Stimulated activated CD8-positive, alpha-beta memory T cell treated with anti-CD3 and anti-CD28 coated beads, Interleukin-7, amount 100 ng/mL, for 1 hour (primary cell): Measurements from ENCODE around the gene VPS13D.
"Not testable (repeated sequence)": the region's sequence is repeated elsewhere in the genome, so short reads cannot be mapped to it uniquely, and the experiment has no call there.

Experiments
- DNase-seq, 2 donors: peaks; one replicate each; pipeline ENCODE4 v3.0.0-alpha.2; 2020; ENCODE audit warnings: low read depth in 2 of 2

VPS13D gene

GRCh38 chr1:12293416-12293815 lies 63.6 kb downstream of the VPS13D start:
- DNase-seq: no peak

DNA sequence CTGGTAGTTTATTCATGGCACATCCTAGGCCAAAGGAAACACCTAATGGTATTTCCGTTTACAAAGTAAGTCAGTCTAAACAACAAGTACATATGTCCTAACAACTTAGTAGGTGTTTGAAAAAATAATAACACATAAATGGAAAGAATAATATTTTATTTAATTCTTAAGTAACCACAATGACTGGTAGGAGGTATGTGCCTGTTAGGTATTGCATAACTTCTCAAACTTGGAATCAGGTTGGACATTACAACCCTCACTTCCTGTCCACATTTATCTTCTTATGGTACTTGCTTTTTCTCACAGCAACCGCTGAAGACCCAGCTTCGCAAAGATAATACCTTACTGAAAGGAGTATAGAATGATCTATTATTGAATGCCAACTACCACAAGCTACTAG lies 64.2 kb downstream of the VPS13D start:
- no peak for DNase-seq

DNA sequence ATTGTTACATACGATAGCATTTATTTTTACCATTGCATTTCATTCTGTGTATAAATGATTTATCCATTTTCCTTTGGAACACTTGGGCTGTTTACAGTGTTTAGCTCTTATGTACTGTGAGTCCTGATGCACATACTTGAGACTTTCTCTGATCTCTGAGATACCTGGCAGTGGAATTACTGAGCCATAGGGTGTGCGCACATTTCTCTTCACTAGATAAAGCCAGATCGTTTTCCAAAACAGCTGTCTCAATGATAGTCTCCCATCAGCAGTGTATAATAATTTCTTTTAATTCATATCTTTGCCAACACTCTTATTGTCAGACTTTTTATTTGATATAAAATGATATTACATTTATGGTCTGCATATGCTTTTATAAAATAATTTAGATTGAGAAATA lies 66.2 kb downstream of the VPS13D start:
- no peak for DNase-seq

GRCh38 chr1:12296623-12297022 lies 66.8 kb downstream of the VPS13D start:
- no peak for DNase-seq

DNA sequence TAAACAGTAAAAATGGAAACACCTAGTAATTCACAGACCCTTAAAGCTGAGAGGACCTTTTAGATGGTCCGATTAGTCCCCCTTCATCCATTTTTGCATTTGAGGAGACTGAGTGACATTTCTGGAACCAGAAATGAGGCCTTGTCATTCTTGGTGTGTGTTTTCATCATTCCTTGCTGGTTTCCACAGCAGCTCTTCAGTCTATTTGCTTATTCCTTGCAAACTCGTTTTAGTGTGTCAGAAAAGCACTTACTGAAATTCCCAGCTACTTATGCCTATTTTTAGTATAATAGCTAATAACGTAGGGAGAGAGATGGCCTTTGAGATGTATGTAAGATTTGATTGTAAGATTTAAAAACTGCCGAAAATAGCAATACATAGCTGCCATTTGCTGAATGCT lies 70.9 kb downstream of the VPS13D start:
- DNase-seq: no peak

DNA sequence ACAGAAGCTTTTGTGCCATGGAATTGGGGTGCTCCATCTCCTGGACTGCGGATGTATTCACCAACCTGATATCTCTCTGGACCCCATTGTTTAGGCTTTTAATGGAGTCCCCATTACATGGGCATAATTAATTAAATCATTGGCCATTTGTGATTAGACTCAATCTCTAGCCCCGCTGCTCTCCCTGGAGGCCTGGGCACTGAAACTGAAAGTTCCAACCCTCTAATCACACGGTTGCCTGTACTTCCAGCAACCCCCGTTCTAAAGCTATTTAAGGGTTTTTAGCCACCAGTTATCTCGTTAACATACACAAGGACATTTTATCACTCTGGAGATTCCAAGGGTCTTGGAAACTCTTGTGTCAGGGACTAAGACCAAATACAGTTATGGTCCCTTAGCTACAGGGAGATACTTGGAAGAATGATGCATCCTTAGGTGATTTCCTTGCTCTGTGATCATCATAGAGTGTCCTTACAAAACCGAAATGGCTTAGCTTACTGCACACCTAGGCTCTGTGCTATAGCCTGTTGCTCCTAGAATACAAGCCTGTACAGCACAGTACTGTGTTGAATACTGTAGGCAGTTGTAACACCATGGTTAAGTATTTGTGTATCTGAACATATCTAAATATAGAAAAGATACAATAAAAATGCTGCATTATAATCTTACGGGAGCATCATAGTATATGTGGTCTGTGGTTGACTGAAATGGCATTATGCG lies 71.8 kb downstream of the VPS13D start:
- no peak for DNase-seq

- DNase-seq: no peak
Measured at GRCh38 chr1:12302798-12303447, 73.1 kb downstream of the VPS13D start.

DNA sequence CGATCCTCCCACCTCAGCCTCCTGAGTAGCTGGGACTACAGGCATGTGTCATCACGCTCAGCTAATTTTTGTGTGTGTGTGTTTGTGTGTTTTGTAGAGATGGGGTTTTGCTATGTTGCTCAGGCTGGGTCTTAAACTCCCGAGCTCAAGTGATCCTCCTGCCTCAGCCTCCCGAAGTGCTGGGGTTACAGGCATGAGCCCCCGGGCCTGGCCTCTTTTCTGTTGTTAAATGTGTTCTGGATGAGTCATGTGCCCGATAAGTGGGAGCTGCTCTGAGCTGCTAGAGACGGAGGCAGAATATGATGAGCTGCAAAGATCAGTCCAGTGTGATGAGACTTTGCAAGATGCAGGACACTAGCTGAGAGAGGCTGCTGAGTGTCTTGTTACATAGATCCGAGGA lies 75.5 kb downstream of the VPS13D start:
- DNase-seq: no peak

DNA sequence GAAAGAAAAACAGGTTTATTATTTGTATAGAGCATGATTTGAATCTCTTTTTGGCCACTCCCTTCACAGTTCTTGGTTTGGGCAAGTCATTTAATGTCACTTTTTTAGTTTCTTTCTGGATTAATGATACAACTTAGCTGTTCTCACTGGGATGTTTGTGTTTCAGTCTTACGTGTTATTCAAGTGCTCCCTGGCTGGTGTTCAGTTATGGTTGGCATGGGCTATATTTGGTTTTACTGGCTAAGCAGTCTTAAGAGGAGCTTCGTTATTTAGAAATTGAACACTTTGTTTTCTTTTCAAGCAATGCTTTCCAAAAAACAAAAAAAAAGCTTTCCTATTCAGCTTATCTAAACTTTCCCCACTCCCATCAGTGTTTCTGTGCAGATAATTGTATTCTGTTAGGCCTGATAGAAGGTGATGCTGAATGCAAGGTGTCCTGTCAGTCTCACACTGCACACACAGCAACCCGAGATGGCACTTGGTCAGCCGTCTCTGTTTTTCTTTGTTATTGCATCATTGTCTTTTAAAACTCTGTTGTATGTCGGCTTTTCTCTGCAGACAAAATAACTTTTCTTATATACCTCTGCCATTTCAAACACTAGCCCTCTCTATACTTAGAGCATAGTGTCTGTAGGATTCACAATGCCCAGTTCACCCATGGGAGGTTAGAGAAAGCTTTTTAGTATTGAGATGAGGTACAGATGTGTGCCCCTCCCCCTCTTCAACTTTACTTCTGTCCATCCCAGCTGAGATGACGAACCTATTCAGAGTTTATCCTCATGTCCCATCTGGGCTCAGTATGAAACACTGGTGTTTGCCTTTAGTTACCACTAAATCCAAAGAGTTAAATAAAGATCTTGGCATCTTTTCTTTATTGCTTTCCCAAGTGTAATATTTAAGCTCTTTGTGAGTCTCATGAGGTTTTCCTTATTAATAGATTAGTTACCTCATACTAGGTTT lies 80.2 kb downstream of the VPS13D start:
- DNase-seq: no peak

- DNase-seq: no peak
Measured at GRCh38 chr1:12314333-12314903, 84.6 kb downstream of the VPS13D start.

DNA sequence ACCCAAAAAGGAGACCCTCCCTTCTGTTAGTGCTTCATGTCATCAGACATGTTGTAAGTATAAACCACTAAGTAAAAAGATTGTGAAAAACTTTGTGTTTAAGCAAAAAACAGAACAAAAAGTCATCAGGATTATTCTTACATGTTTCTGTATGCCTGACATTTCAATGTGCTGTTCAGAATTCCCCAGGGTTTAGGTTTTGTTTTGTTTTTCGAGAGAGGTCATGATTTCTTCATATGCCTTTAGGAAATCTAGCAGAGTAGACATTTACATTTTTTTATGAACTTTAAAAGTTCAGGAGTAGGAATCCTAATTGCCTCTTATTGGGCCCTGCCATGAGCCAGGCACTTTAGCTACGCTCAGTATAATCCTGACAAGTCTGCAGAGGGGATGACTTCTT lies 85.3 kb downstream of the VPS13D start:
- no peak for DNase-seq

- DNase-seq: no peak
Measured at GRCh38 chr1:12316331-12316730, 86.5 kb downstream of the VPS13D start.

DNA sequence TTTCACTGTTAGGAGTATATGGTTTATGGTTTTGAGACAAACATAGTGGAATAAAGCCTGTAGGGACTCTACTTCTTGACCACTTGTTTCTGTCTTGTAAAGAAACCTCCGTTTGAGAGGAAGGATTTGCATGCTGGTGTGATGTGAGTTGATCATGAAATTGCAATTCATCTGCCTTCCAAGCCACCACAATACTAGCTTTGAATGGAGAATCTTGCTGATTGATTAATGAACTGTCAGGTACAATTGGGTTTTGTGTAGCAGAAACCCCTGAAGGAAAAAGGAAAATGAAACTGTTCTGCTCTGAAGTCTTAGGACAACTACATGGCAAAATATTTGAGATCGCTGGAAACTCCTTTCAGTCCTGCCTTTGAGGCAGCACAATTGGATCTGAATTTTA lies 90.7 kb downstream of the VPS13D start:
- DNase-seq: no peak

DNA sequence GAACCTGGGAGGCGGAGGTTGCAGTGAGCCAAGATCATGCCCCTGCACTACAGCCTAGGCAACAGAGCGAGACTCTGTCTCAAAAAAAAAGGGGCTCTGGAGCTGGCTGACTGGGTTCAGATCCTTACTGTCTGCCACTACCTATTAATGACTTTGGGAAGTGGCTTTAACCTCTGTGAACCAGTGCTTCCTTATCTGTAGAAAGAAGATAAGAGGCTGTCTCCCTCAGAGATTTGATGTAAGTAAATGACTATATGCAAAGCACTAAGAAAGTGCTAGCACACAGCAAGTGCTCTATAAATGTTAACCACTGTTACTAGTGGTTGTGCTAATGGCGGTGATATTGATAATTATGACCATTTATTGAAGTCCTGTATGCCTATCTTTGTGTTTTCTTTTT lies 94.6 kb downstream of the VPS13D start:
- no peak for DNase-seq

DNA sequence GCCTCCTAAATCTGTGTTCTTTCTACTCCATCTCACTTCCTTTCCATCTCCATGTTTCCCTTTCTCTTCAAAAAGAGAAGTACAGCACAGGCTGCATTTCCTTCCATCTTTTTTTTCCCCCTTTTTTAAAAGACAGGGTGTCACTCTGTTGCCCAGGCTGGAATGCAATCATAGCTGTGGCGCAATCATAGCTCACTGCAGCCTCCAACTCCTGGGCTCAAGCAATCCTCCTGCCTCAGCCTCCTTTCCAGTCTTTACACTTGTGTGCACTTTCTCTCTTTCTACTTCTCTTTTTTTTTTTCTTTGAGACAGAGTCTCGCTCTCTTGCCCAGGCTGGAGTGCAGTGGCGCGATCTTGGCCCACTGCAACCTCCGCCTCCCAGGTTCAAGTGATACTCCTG lies 95.1 kb downstream of the VPS13D start:
- DNase-seq: not testable (repeated sequence)

DNA sequence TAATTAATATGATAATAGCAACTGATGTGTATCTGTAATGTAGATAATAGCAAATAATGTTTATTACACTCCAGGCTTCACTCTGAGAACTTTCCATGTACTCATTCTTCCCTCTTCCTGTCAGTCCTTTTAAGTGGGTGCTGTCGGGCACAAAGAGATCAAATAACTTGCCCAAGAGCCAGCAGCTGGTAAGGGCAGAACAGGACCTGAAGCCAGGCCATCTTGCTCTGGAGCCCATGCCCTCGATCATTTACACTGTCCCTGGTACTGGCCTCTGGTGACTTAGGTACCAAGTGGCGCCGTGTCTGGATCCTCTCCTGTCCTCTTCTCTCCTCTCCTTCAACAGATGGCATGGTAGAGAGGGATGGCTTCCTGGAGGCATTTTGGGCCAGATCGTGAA lies 97.2 kb downstream of the VPS13D start:
- DNase-seq: no peak

DNA sequence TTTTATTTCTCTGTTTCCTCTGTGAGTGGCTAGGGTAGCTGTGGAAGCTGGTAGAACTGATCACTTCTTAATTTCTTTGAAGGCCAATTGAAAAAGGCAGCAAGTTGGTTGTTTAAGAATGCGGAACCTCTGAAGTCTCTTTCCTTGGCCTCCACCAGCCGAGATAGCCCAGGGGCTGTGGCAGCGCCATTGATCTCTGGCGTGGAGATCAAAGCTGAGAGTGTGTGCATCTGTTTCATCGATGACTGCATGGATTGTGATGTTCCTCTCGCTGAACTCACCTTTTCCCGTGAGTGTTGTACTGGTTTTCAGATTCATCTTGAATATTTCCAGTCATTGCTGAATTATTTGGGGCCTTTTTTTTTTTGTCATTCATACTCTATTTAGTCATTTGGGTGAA lies 97.7 kb downstream of the VPS13D start:
- DNase-seq: no peak

DNA sequence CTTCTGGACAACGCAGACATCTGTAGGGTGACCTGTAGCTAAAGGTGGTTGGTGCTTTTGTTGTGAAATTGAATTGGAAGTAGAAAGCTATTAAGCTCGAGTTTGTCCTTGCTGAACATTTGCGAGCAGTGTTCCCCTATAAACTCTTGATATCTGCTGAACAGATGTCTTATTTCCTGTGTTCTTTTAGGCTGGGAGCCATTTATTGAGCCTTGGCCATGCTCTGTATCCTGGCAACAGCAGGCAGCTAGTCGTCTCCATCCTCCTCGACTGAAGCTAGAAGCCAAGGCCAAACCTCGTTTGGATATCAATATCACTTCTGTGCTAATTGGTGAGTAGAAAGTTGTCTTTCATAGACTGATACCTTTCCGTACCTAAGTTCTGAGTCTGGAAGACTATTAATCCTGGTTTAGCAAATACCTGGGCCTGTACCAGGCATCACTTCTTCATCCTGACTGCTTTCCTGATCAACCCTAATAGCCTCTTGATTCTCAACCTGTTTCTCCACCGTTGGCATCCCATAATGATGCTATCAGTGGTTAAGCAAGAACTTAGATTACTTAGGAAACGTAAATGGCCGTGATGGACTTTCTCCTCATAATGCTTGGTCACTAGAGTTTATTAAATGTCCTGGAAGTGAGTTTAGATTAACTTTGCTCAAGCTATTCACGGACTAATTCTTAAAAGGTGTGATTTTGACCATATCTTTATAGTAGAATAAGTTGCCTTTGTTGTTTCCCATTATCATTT lies 103.4 kb downstream of the VPS13D start:
- DNase-seq: no peak

DNA sequence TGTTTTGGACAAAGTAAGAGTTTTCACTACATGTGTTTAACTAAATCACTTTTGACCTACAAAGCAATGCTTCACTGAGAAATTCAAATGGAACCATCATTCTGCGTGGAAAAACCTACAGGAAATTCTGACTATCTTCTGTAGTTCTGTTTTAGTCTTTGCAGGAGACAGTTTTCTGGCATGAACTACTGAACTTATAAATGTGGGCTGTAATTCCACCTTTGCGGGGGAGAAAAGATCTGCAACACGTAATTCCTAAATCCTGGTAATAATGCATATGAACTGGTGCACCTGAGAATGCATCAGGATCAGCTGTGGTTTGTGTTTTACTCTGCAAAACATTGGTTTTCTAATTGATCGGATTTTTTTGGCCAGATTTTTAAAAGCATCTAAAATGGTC lies 106.0 kb downstream of the VPS13D start:
- no peak for DNase-seq

DNA sequence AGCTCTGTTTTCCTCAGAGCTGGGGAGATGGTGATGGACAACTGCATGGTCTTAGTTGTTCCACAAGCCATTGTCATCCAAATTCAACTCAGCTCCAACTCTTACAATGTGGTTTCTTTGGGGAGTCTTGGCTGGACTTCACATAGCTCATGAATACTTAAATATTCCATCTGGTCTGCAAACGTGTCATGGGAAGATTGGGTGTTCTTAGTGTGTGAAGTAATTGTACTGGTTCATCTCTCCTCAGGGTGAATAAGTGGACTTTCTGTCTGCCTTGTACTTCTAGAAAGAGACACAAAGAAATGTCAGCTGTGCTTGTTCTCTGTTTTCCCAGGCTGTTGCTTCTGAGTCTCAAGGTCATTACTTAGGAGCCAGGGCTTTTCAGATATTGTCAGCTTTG lies 106.6 kb downstream of the VPS13D start:
- DNase-seq: no peak

- DNase-seq: no peak
Measured at GRCh38 chr1:12338017-12338416, 108.2 kb downstream of the VPS13D start.

DNA sequence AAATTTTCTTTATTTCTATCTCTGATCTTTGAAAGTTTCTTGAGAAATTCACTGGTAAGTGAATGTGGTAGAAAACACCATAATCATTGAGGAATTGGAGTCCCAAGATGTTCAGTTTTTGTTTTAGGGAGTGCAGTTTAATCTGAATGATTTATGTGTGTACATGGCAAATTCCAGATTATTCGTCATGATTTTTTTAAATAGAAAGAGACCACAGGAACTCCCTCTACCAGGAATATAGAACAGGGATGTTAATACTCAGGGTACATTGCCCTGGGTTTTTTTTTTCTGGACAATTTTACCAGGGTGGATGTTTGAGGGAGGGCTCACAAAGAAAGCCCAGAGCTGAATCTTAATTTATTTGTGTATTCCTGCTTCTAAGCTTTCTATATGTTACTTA lies 109.0 kb downstream of the VPS13D start:
- DNase-seq: no peak
